Mesendoderm (in vitro differentiated cells): Measurements from ENCODE around the gene UBE2I.
"Not testable (repeated sequence)": the region's sequence is repeated elsewhere in the genome, so short reads cannot be mapped to it uniquely, and the experiment has no call there.

ENCODE experiments used
- DNase-seq: peaks from one replicate; pipeline ENCODE4 v3.0.0; 2013
- H2AK5ac ChIP-seq: 2 replicates; pipeline ENCODE4 v1.6.1; 2013; ENCODE audit warnings: low read length, inconsistent platforms
- H2BK120ac ChIP-seq: 2 replicates; pipeline ENCODE4 v1.6.1; 2013; ENCODE audit warnings: low read depth, mild to moderate bottlenecking, low read length, moderate library complexity, mixed read lengths
- H2BK15ac ChIP-seq: replicated peaks from 2 replicates; pipeline ENCODE4 v1.6.1; 2013; ENCODE audit warnings: low read depth, mild to moderate bottlenecking, moderate library complexity
- H2BK5ac ChIP-seq: 2 replicates; pipeline ENCODE4 v1.6.1; 2013; ENCODE audit warnings: low read length, inconsistent platforms
- H3K18ac ChIP-seq: 2 replicates; pipeline ENCODE4 v1.6.1; 2013; ENCODE audit warnings: mild to moderate bottlenecking, low read length, mixed read lengths
- H3K23ac ChIP-seq: one replicate; pipeline ENCODE4 v1.6.1; 2013; ENCODE audit warnings: low read length
- H3K27ac ChIP-seq: 2 replicates; pipeline ENCODE4 v1.5.1; 2013; ENCODE audit warnings: low read depth, mild to moderate bottlenecking, inconsistent platforms, low read length, moderate library complexity
- H3K27me3 ChIP-seq: 2 replicates; pipeline ENCODE4 v1.6.1; 2013; ENCODE audit warnings: low read length, control low read depth, mild to moderate bottlenecking, inconsistent platforms; ENCODE audit not compliant: insufficient read depth, poor library complexity
- H3K36me3 ChIP-seq: 2 replicates; pipeline ENCODE4 v1.6.1; 2013; ENCODE audit warnings: low read length, inconsistent platforms; ENCODE audit not compliant: control insufficient read depth, insufficient read depth
- H3K4ac ChIP-seq: one replicate; pipeline ENCODE4 v1.6.1; 2013; ENCODE audit warnings: low read depth, mild to moderate bottlenecking, low read length, moderate library complexity
- H3K4me1 ChIP-seq: 2 replicates; pipeline ENCODE4 v1.6.1; 2013; ENCODE audit warnings: low read depth, low read length, inconsistent platforms; ENCODE audit not compliant: control insufficient read depth
- H3K4me2 ChIP-seq: 2 replicates; pipeline ENCODE4 v1.6.1; 2013; ENCODE audit warnings: low read length
- H3K4me3 ChIP-seq: 2 replicates; pipeline ENCODE4 v1.5.1; 2013; ENCODE audit warnings: mild to moderate bottlenecking, low read length
- H3K56ac ChIP-seq: one replicate; pipeline ENCODE4 v1.6.1; 2013; ENCODE audit warnings: low read length
- H3K79me1 ChIP-seq: 2 replicates; pipeline ENCODE4 v1.6.1; 2013; ENCODE audit warnings: low read length, inconsistent platforms
- H3K79me2 ChIP-seq: 2 replicates; pipeline ENCODE4 v1.6.1; 2013; ENCODE audit warnings: mild to moderate bottlenecking, low read length; ENCODE audit not compliant: control insufficient read depth, insufficient read depth
- H3K9ac ChIP-seq: 2 replicates; pipeline ENCODE4 v1.6.1; 2013; ENCODE audit warnings: low read length, inconsistent platforms
- H4K5ac ChIP-seq: one replicate; pipeline ENCODE4 v1.6.1; 2013; ENCODE audit warnings: low read length
- H4K8ac ChIP-seq: one replicate; pipeline ENCODE4 v1.6.1; 2013; ENCODE audit warnings: low read depth, mild to moderate bottlenecking, control low read depth, low read length, moderate library complexity
- WGBS: extraction: QIAGEN DNeasy Blood & Tissue Kit; methylation state at CpG from one replicate; pipeline ENCODE4 v1.1.7; 2013; ENCODE audit warnings: low lambda C conversion rate, missing lambda C conversion rate; ENCODE audit not compliant: insufficient coverage; ENCODE audit errors: extremely low coverage; 5-methylcytosine and 5-hydroxymethylcytosine counted together

UBE2I gene

DNA sequence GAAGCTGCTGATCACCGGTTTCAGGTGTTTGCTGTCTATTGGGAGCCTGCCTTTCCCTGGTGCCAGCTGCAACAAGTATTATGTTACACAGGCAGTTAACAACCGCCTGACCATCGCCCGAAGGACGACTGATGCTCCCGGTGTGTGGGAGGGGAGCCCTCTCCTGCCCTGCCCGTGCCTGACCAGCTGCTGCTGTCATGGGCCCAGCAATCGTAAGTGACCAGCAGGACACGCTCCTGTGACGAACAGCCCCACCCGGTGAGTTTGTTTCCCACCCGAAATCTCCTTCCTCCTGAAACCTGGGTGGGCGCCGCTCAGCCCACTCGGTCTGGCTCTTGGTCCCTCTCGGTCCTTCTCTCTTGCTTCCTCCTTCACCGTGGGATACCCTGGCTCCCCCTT is 17.9 kb upstream of the UBE2I start:
- WGBS = no CpG with 5 or more reads among the region's 17 CpGs
- H4K8ac ChIP-seq = no peak overlapping the region
- H3K27me3 ChIP-seq = no peaks in the 10 kb centered on the region

GRCh38 chr16:1292208-1292607 is 17.2 kb upstream of the UBE2I start:
- no CpG with 5 or more reads among the region's 6 CpGs for WGBS
- not testable (repeated sequence) for H3K56ac ChIP-seq, H3K79me1 ChIP-seq

More for the DNA sequence above, 17.9 kb upstream of the UBE2I start:
- Histone ChIP-seq H3K79me2 (no peaks in the 10 kb centered on the region), H3K9ac (no peak overlapping the region), H2BK5ac (no peak overlapping the region), H2BK120ac (no peak overlapping the region), H3K36me3 (no peaks in the 10 kb centered on the region), H3K23ac (no peak overlapping the region), H3K79me1 (no peaks in the 10 kb centered on the region), H3K4me2 (no peak overlapping the region), H4K5ac (no peak overlapping the region), H2AK5ac (no peak overlapping the region), H3K4ac (no peak overlapping the region), H3K18ac (no peak overlapping the region), H3K4me3 (no peak overlapping the region), H3K56ac (no peak overlapping the region), H3K4me1 (no peaks in the 10 kb centered on the region), H3K27ac (no peak overlapping the region), H2BK15ac (no peak overlapping the region)
- no peak for DNase-seq

GRCh38 chr16:1292808-1293207 is 16.6 kb upstream of the UBE2I start:
- H2BK120ac ChIP-seq, H4K5ac ChIP-seq, H2AK5ac ChIP-seq, H3K27me3 ChIP-seq, H3K9ac ChIP-seq, H3K56ac ChIP-seq, DNase-seq, H3K36me3 ChIP-seq, H4K8ac ChIP-seq, H2BK15ac ChIP-seq, H3K79me2 ChIP-seq, H2BK5ac ChIP-seq, H3K27ac ChIP-seq, H3K4me1 ChIP-seq, H3K4me3 ChIP-seq, H3K79me1 ChIP-seq, H3K4me2 ChIP-seq, H3K23ac ChIP-seq, H3K18ac ChIP-seq, H3K4ac ChIP-seq: not testable (repeated sequence)
- no CpG with 5 or more reads among the region's 8 CpGs for WGBS

More at GRCh38 chr16:1292208-1292607, 17.2 kb upstream of the UBE2I start:
- not testable (repeated sequence) for DNase-seq, H3K4me2 ChIP-seq, H3K27me3 ChIP-seq, H4K5ac ChIP-seq, H3K79me2 ChIP-seq, H2BK5ac ChIP-seq, H3K27ac ChIP-seq, H3K4me3 ChIP-seq, H3K23ac ChIP-seq, H4K8ac ChIP-seq, H3K4me1 ChIP-seq, H2BK15ac ChIP-seq, H2BK120ac ChIP-seq, H3K36me3 ChIP-seq, H2AK5ac ChIP-seq, H3K18ac ChIP-seq, H3K9ac ChIP-seq, H3K4ac ChIP-seq

DNA sequence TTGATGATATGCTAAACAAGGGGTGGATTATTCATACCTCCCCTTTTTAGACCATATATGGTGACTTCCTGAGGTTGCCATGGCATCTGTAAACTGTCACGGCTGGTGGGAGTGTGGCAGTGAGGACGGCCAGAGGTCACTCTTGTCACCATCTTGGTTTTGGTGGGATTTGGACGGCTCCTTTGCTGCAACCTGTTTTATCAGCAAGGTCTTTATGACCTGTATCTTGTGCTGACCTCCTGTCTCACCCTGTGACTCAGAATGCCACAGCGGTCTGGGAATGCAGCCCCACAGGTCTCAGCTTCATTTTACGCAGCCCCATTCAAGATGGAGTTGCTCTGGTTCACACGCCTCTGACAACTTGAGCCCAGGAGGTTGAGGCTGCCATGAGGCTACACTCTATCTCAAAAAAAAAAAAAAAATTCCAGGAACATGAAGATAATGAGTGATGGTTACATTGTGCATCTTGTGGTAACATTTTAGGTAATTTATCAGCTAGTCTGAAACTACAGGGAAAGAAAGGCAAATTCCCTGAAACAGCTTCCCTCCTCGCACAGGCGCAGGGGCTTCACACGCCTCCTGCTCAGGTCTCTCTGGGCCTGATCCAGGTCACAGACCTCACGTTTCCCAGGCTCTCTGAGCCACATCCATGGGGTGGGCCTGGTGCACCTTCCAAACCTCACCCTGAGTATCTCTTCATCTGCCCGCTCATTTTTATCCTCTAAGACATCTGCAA is 15.3 kb upstream of the UBE2I start:
- Histone ChIP-seq H3K56ac (no peak overlapping the region), H3K79me2 (no peaks in the 10 kb centered on the region), H3K4me3 (no peak overlapping the region), H3K4me2 (no peak overlapping the region), H4K5ac (no peak overlapping the region), H2BK5ac (no peak overlapping the region), H3K4me1 (no peaks in the 10 kb centered on the region), H2BK15ac (no peak overlapping the region), H3K79me1 (no peaks in the 10 kb centered on the region), H4K8ac (no peak overlapping the region), H3K27me3 (no peaks in the 10 kb centered on the region), H3K23ac (no peak overlapping the region), H3K36me3 (no peaks in the 10 kb centered on the region), H3K9ac (no peak overlapping the region), H3K18ac (no peak overlapping the region), H3K4ac (no peak overlapping the region), H2AK5ac (no peak overlapping the region), H3K27ac (no peak overlapping the region), H2BK120ac (no peak overlapping the region)
- WGBS = no CpG with 5 or more reads among the region's 11 CpGs
- no peak for DNase-seq

GRCh38 chr16:1295465-1295864 is 14.0 kb upstream of the UBE2I start:
- no peak overlapping the region for H2BK5ac ChIP-seq
- no peak overlapping the region for H3K27ac ChIP-seq
- no peaks in the 10 kb centered on the region for H3K79me2 ChIP-seq
- H3K9ac ChIP-seq = no peak overlapping the region
- no peaks in the 10 kb centered on the region for H3K36me3 ChIP-seq
- no peaks in the 10 kb centered on the region for H3K27me3 ChIP-seq
- H3K4me2 ChIP-seq = no peak overlapping the region
- H3K4me1 ChIP-seq = no peaks in the 10 kb centered on the region
- no peak overlapping the region for H2AK5ac ChIP-seq
- no peak overlapping the region for H2BK120ac ChIP-seq
- H2BK15ac ChIP-seq = no peak overlapping the region
- H4K8ac ChIP-seq = no peak overlapping the region
- no peak overlapping the region for H3K23ac ChIP-seq
- H3K4ac ChIP-seq = no peak overlapping the region
- WGBS = no CpG with 5 or more reads among the region's 5 CpGs
- no peak overlapping the region for H3K4me3 ChIP-seq
- H3K79me1 ChIP-seq = no peaks in the 10 kb centered on the region
- DNase-seq = no peak
- no peak overlapping the region for H3K56ac ChIP-seq
- no peak overlapping the region for H4K5ac ChIP-seq
- H3K18ac ChIP-seq = no peak overlapping the region

- H3K36me3 ChIP-seq, H3K27me3 ChIP-seq, H3K79me2 ChIP-seq, H3K56ac ChIP-seq, H3K4me2 ChIP-seq, H3K4ac ChIP-seq, H3K4me1 ChIP-seq, H3K79me1 ChIP-seq, H2BK5ac ChIP-seq, H2BK15ac ChIP-seq, H2BK120ac ChIP-seq, H3K27ac ChIP-seq, H3K4me3 ChIP-seq, DNase-seq, H4K5ac ChIP-seq, H3K18ac ChIP-seq, H3K9ac ChIP-seq, H4K8ac ChIP-seq, H3K23ac ChIP-seq, H2AK5ac ChIP-seq: not testable (repeated sequence)
- no CpG with 5 or more reads among the region's 8 CpGs for WGBS
Measured at GRCh38 chr16:1296688-1297017, 12.8 kb upstream of the UBE2I start.
